Superior temporal gyrus (tissue), 1 donor: ENCODE data around the gene MPPED2.

ENCODE experiments used
- DNase-seq: peaks from one replicate; pipeline ENCODE4 v3.0.0-alpha.2; 2016; ENCODE audit errors: extremely low spot score

Gene MPPED2

GRCh38 chr11:30533445-30533947, 52.7 kb downstream of the MPPED2 start:
- DNase-seq: no peak

- DNase-seq: no peak
Measured at GRCh38 chr11:30527566-30527965, 58.6 kb downstream of the MPPED2 start.

GRCh38 chr11:30526558-30526957, 59.6 kb downstream of the MPPED2 start:
- no peak for DNase-seq

- DNase-seq: no peak
Measured at GRCh38 chr11:30522536-30523243, 63.5 kb downstream of the MPPED2 start.

GRCh38 chr11:30521297-30522071, 64.7 kb downstream of the MPPED2 start:
- no peak for DNase-seq

GRCh38 chr11:30513087-30513486, 73.1 kb downstream of the MPPED2 start:
- no peak for DNase-seq

- no peak for DNase-seq
Measured at GRCh38 chr11:30511408-30511807, 74.7 kb downstream of the MPPED2 start.

- DNase-seq: no peak
Measured at GRCh38 chr11:30510750-30511149, 75.4 kb downstream of the MPPED2 start.

- DNase-seq: no peak
Measured at GRCh38 chr11:30509364-30509763, 76.8 kb downstream of the MPPED2 start.

GRCh38 chr11:30508594-30508993, 77.6 kb downstream of the MPPED2 start:
- DNase-seq: no peak

- no peak for DNase-seq
Measured at GRCh38 chr11:30505603-30506002, 80.5 kb downstream of the MPPED2 start.

- no peak for DNase-seq
Measured at GRCh38 chr11:30504468-30504867, 81.7 kb downstream of the MPPED2 start.

GRCh38 chr11:30503156-30503555, 83.0 kb downstream of the MPPED2 start:
- no peak for DNase-seq

GRCh38 chr11:30502305-30502704, 83.8 kb downstream of the MPPED2 start:
- DNase-seq: no peak

GRCh38 chr11:30501744-30502143, 84.4 kb downstream of the MPPED2 start:
- DNase-seq: no peak

GRCh38 chr11:30499940-30500339, 86.2 kb downstream of the MPPED2 start:
- no peak for DNase-seq

GRCh38 chr11:30497600-30497999, 88.6 kb downstream of the MPPED2 start:
- DNase-seq: no peak

GRCh38 chr11:30496935-30497334, 89.2 kb downstream of the MPPED2 start:
- no peak for DNase-seq

- DNase-seq: peak; percentile 35
Measured at GRCh38 chr11:30495437-30495836, 90.7 kb downstream of the MPPED2 start.

- DNase-seq: no peak
Measured at GRCh38 chr11:30489511-30489910, 96.6 kb downstream of the MPPED2 start.

GRCh38 chr11:30489076-30489475, 97.1 kb downstream of the MPPED2 start:
- DNase-seq: no peak

GRCh38 chr11:30488304-30488998, 97.7 kb downstream of the MPPED2 start:
- DNase-seq: peak; percentile 25
